C1 segment of cervical spinal cord (tissue), 14 donors: ENCODE measurements around the gene CLCC1.

Source experiments
- DNase-seq, 14 donors: peaks; one replicate each; lab custom pipeline; 2025; lab: John Stamatoyannopoulos, UW

CLCC1 gene

DNA sequence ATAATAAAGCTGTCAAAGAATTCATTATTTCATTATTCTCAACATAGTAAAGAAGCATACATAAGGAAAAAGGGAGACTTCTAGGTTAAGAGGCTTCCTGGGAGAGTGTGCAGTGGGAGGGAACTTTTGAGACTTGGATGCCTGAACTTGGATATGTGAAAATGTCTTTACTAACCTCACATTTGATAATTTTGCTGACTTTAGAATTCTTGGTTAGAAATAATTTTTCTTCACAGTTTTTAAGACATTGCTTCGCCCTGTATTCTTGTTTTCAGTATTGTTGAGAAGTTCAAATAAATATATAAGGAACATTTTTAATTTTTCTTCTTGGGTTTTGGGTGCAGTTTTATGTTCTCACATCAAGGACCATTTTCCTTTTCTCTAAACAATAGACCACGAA, 46.5 kb downstream of the CLCC1 start:
- no peak for DNase-seq
